Gastrocnemius medialis (tissue), 4 donors: ENCODE measurements around the gene PFKFB3. TPM values are rescaled to one million over a fixed set of nuclear protein-coding genes. Genes with fewer than 3 reads are reported as not detected.

ENCODE experiments used
- ATAC-seq, 2 donors: fragments of 150-250 bp; one replicate each; pipeline ENCODE4 v1.9.1; 2016
- DNase-seq, 2 donors: peaks; one replicate each; pipeline ENCODE4 v3.0.0-alpha.2; 2019
- H3K27ac ChIP-seq, 4 donors: fragments of 200-600 bp; sonication (generic); 1 replicate in 1 of 4; 2 replicates in 3 of 4; pipeline ENCODE4 v1.5.1; 2016 to 2018; ENCODE audit warnings: mild to moderate bottlenecking in 2 of 4, moderate library complexity in 1 of 4
- H3K27me3 ChIP-seq, 3 donors: fragments of 200-600 bp; sonication (generic) in 2 of 3; 1 replicate in 1 of 3; 2 replicates in 2 of 3; pipeline versions ENCODE4 v1.5.1 to v1.6.0; 2016 to 2019; ENCODE audit warnings: mild to moderate bottlenecking in 1 of 3, moderate library complexity in 1 of 3
- H3K36me3 ChIP-seq, 2 donors: fragments of 200-600 bp; sonication (generic) in 1 of 2; one replicate each; pipeline ENCODE4 v1.5.1; 2017 to 2018
- H3K4me1 ChIP-seq, 2 donors: fragments of 200-600 bp; sonication (generic) in 1 of 2; one replicate each; pipeline ENCODE4 v1.5.1; 2016 to 2017; ENCODE audit warnings: mild to moderate bottlenecking in 2 of 2
- H3K4me3 ChIP-seq, 4 donors: fragments of 200-600 bp; sonication (generic) in 3 of 4; 1 replicate in 1 of 4; 2 replicates in 3 of 4; pipeline ENCODE4 v1.5.1; 2016 to 2019; ENCODE audit warnings: mild to moderate bottlenecking in 2 of 4
- H3K9me3 ChIP-seq, 3 donors: fragments of 200-600 bp; sonication (generic) in 2 of 3; 1 replicate in 1 of 3; 2 replicates in 2 of 3; pipeline ENCODE4 v1.5.1; 2016 to 2019
- CTCF ChIP-seq, 5 experiments: fragments of 450-650 bp in 3 of 5; fragments of 200-600 bp in 2 of 5; sonication (generic) in 2 of 5; IDR thresholded peaks in 4 of 5; conservative IDR thresholded peaks in 1 of 5; 1 replicate in 4 of 5; 2 replicates in 1 of 5; pipeline ENCODE4 v1.5.1; 2016 to 2019; ENCODE audit warnings: antibody characterized with exemption in 5 of 5, mild to moderate bottlenecking in 3 of 5, moderate library complexity in 3 of 5
- POLR2A ChIP-seq, 2 donors: fragments of 450-650 bp; IDR thresholded peaks; one replicate each; pipeline ENCODE4 v1.6.1; 2017; ENCODE audit warnings: antibody characterized with exemption in 2 of 2, mild to moderate bottlenecking in 2 of 2, moderate library complexity in 2 of 2
- in situ Hi-C, 4 donors: fragments of 200-750 bp; cut with MboI; loops; one replicate each; pipeline versions ENCODE4 v1.15.0 to v1.8.0; 2017; ENCODE audit warnings: low sequenced_read_pairs in 4 of 4
- intact Hi-C: fragments of 100-400 bp; cut with DNase I; formaldehyde crosslinking; loops from one replicate; pipeline ENCODE4 v1.15.1; 2023; ENCODE audit warnings: low total_unique reads
- total RNA-seq, 4 donors: library from RNA; depleted of rRNA; stranded (reverse); fragments of >200 nt; gene quantifications; one replicate each; pipeline versions ENCODE4 v1.1.0 to v1.2.3, GENCODE V29; 2016

Gene PFKFB3
- total RNA-seq, 4 donors from 2014 or later: 218 to 1,159 (median 337) TPM

- Histone ChIP-seq H3K4me1 (peaks cover 84 to 90% of the 10 kb centered on the region in 2 donors), H3K4me3 (peak overlapping the region; percentile 16 to 44 (median 26)), H3K9me3 (no peaks in the 10 kb centered on the region), H3K27me3 (no peaks in the 10 kb centered on the region), H3K36me3 (no peaks in the 10 kb centered on the region), H3K27ac (peak overlapping the region; percentile 96 to 99 (median 99))
- TF ChIP-seq POLR2A (IDR thresholded peaks at IDR 0.05) (peak; percentile 27 to 32), CTCF (IDR thresholded peaks at IDR 0.05 in 4 of 5, conservative IDR thresholded peaks at IDR 0.05 in 1 of 5) (no peak)
- ATAC-seq: peak; percentile 5 to 8
- DNase-seq: peak; percentile 65 to 74
- in situ Hi-C loops (no loop called here), intact Hi-C loops (no loop called here)
These were observed 30.6 kb upstream of the PFKFB3 start for GRCh38 chr10:6171881-6172695.

GRCh38 chr10:6173203-6173602, 29.5 kb upstream of the PFKFB3 start:
- Histone ChIP-seq H3K27me3 (no peaks in the 10 kb centered on the region), H3K36me3 (no peaks in the 10 kb centered on the region), H3K4me3 (no peak overlapping the region), H3K9me3 (no peaks in the 10 kb centered on the region), H3K27ac (peak overlapping the region; percentile 96 to 99 (median 99)), H3K4me1 (peaks cover 88 to 89% of the 10 kb centered on the region in 2 donors)
- peak in 1 of 2 donors; percentile 58 for DNase-seq
- ATAC-seq: no peak
- TF ChIP-seq POLR2A (IDR thresholded peaks at IDR 0.05): no peak
- TF ChIP-seq CTCF (IDR thresholded peaks at IDR 0.05 in 4 of 5, conservative IDR thresholded peaks at IDR 0.05 in 1 of 5): peak in 2 of 5 experiments; percentile 26 to 27
- in situ Hi-C loops: no loop called here
- intact Hi-C loops: no loop called here

GRCh38 chr10:6174201-6174874, 28.4 kb upstream of the PFKFB3 start:
- in situ Hi-C loops: no loop called here
- ATAC-seq: peak; percentile 50 to 71
- peak; percentile 94 to 95 for DNase-seq
- Histone ChIP-seq H3K4me3 (peak overlapping the region in 3 of 4 donors; percentile 17 to 48 (median 18)), H3K4me1 (peaks cover 90 to 93% of the 10 kb centered on the region in 2 donors), H3K9me3 (no peaks in the 10 kb centered on the region), H3K27ac (peak overlapping the region; percentile 96 to 99 (median 99)), H3K27me3 (no peaks in the 10 kb centered on the region), H3K36me3 (no peaks in the 10 kb centered on the region)
- intact Hi-C loops: loop anchor here (2.0 kb wide), 2 partner anchors 18 to 26 kb away; no protein-coding TSS in a partner anchor
- TF ChIP-seq POLR2A (IDR thresholded peaks at IDR 0.05) (peak; percentile 53 to 77), CTCF (IDR thresholded peaks at IDR 0.05 in 4 of 5, conservative IDR thresholded peaks at IDR 0.05 in 1 of 5) (no peak)

- in situ Hi-C loops (loop anchor here in 1 of 4 donors (25.0 kb wide), 1 partner anchor 1513 kb away; no protein-coding TSS in a partner anchor), intact Hi-C loops (loop anchor here (2.0 kb wide), 2 partner anchors 17 to 25 kb away; no protein-coding TSS in a partner anchor)
- ATAC-seq: peak; percentile 33 to 38
These were observed 27.2 kb upstream of the PFKFB3 start for GRCh38 chr10:6175329-6176055.

More at GRCh38 chr10:6175329-6176055, 27.2 kb upstream of the PFKFB3 start:
- H3K36me3 ChIP-seq: no peaks in the 10 kb centered on the region
- peak; percentile 38 to 64 for TF ChIP-seq POLR2A (IDR thresholded peaks at IDR 0.05)
- TF ChIP-seq CTCF (IDR thresholded peaks at IDR 0.05 in 4 of 5, conservative IDR thresholded peaks at IDR 0.05 in 1 of 5): no peak
- H3K27ac ChIP-seq: peak overlapping the region; percentile 96 to 99 (median 99)
- peaks cover 83 to 87% of the 10 kb centered on the region in 2 donors for H3K4me1 ChIP-seq
- peak; percentile 90 for DNase-seq
- H3K9me3 ChIP-seq: no peaks in the 10 kb centered on the region
- H3K27me3 ChIP-seq: no peaks in the 10 kb centered on the region
- peak overlapping the region in 2 of 4 donors; percentile 17 to 48 for H3K4me3 ChIP-seq
